Upper lobe of left lung (tissue), 6 donors: ENCODE data around the gene TLCD2. TPM values are rescaled to one million over a fixed set of nuclear protein-coding genes. Genes with fewer than 3 reads are reported as not detected.
"Not testable (repeated sequence)": the region's sequence is repeated elsewhere in the genome, so short reads cannot be mapped to it uniquely, and the experiment has no call there.

Experiments
- ATAC-seq, 2 donors: fragments of 200-7000 bp; cut with Tn5 transposase; one replicate each; pipeline ENCODE4 v1.9.1; 2022; ENCODE audit warnings: mild to moderate bottlenecking in 2 of 2, moderate library complexity in 2 of 2; ENCODE audit not compliant: low FRiP score in 2 of 2
- DNase-seq, 2 donors: peaks; one replicate each; pipeline ENCODE4 v3.0.0-alpha.2; 2019 to 2020
- H3K27ac ChIP-seq, 4 donors: fragments of 200-600 bp; sonication (generic); one replicate each; pipeline ENCODE4 v1.5.1; 2016 to 2019
- H3K27me3 ChIP-seq, 4 donors: fragments of 200-600 bp; sonication (generic); one replicate each; pipeline ENCODE4 v1.5.1; 2017 to 2019
- H3K36me3 ChIP-seq, 4 donors: fragments of 200-600 bp; sonication (generic); one replicate each; pipeline ENCODE4 v1.5.1; 2016 to 2019
- H3K4me1 ChIP-seq, 4 donors: fragments of 200-600 bp; sonication (generic); one replicate each; pipeline ENCODE4 v1.5.1; 2018 to 2019
- H3K4me3 ChIP-seq, 4 donors: fragments of 200-600 bp; sonication (generic); one replicate each; pipeline ENCODE4 v1.5.1; 2017 to 2019; ENCODE audit warnings: mild to moderate bottlenecking in 2 of 4, moderate library complexity in 1 of 4
- H3K9me3 ChIP-seq, 4 donors: fragments of 200-600 bp; sonication (generic); one replicate each; pipeline ENCODE4 v1.5.1; 2018 to 2019
- EP300 ChIP-seq, 4 donors: sonication (generic); formaldehyde crosslinking; IDR thresholded peaks; one replicate each; pipeline ENCODE4 v1.5.1; 2017; ENCODE audit warnings: antibody characterized with exemption in 4 of 4, control low read depth in 2 of 4
- POLR2A ChIP-seq, 4 donors: fragments of 450-650 bp; IDR thresholded peaks; one replicate each; pipeline ENCODE4 v1.5.1; 2016 to 2017; ENCODE audit warnings: antibody characterized with exemption in 4 of 4, mild to moderate bottlenecking in 2 of 4
- POLR2AphosphoS5 ChIP-seq, 2 donors: sonication (generic); formaldehyde crosslinking; IDR thresholded peaks; one replicate each; pipeline ENCODE4 v1.5.1; 2017; ENCODE audit warnings: antibody characterized with exemption in 2 of 2
- WGBS, 2 donors: methylation state at CpG; one replicate each; pipeline ENCODE4 v1.1.5; 2017 to 2018; 5-methylcytosine and 5-hydroxymethylcytosine counted together
- total RNA-seq, 6 donors: library from RNA; depleted of rRNA in 4 of 6; stranded (reverse); fragments of >200 nt in 4 of 6; gene quantifications; one replicate each; pipeline versions ENCODE4 v1.1.0 to v1.2.1, GENCODE V29; 2016 to 2021
- TF ChIP-seq, protein P1 (sequence below), 6 experiments: fragments of 450-650 bp in 4 of 6; fragments of 200-600 bp in 2 of 6; sonication (generic) in 2 of 6; IDR thresholded peaks; one replicate each; pipeline ENCODE4 v1.5.1; 2016 to 2019; ENCODE audit warnings: antibody characterized with exemption in 6 of 6
- donor health status: DM: no; HTN: no; CAD: no; lungs with moderate emphysema.
- donor health status: DM: no; HTN: yes; CAD: no; lungs with severe emphysema.

Gene TLCD2
- total RNA-seq, 6 donors from 2014 or later, result 11.3 to 24.7 (median 14.9) TPM

- Histone ChIP-seq H3K4me1 (peaks cover 0 to 3% (median under 1%) of the 10 kb centered on the region in 4 donors), H3K4me3 (no peak overlapping the region), H3K9me3 (no peaks in the 10 kb centered on the region), H3K27ac (no peak overlapping the region), H3K27me3 (no peaks in the 10 kb centered on the region), H3K36me3 (peaks cover 61 to 100% (median 90%) of the 10 kb centered on the region in 4 donors)
- WGBS, 2 donors, result 90 to 98% methylated on average over 9 to 12 of the region's 12 CpGs
- DNase-seq (no peak), ATAC-seq (no peak)
- TF ChIP-seq, protein P1, sequence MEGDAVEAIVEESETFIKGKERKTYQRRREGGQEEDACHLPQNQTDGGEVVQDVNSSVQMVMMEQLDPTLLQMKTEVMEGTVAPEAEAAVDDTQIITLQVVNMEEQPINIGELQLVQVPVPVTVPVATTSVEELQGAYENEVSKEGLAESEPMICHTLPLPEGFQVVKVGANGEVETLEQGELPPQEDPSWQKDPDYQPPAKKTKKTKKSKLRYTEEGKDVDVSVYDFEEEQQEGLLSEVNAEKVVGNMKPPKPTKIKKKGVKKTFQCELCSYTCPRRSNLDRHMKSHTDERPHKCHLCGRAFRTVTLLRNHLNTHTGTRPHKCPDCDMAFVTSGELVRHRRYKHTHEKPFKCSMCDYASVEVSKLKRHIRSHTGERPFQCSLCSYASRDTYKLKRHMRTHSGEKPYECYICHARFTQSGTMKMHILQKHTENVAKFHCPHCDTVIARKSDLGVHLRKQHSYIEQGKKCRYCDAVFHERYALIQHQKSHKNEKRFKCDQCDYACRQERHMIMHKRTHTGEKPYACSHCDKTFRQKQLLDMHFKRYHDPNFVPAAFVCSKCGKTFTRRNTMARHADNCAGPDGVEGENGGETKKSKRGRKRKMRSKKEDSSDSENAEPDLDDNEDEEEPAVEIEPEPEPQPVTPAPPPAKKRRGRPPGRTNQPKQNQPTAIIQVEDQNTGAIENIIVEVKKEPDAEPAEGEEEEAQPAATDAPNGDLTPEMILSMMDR (IDR thresholded peaks at IDR 0.05), result no peak
- TF ChIP-seq POLR2A (IDR thresholded peaks at IDR 0.05) (no peak), EP300 (IDR thresholded peaks at IDR 0.05) (no peak), POLR2AphosphoS5 (IDR thresholded peaks at IDR 0.05) (no peak)
Observed at GRCh38 chr17:1661045-1661444, 49.1 kb downstream of the TLCD2 start.

DNA sequence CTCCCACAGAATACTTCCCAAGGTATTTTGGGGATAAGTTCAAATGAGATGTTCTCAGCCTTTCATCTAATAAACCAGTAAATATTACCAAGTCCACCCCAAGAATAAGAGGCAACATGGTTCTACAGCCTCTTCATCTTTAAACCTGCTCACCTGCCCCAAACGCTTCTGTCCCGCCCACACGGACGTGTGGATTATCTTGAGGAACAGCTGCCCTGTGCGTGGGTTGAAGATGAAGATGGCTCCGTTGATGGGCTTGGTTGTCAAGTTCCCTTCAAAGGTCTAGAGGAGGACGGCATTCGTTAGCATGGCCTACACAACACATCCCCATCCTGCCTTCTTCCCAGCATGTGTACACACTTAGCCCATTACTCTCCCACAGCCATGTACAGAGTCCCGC is 52.1 kb downstream of the TLCD2 start:
- Histone ChIP-seq H3K36me3 (peaks cover 83 to 100% (median 98%) of the 10 kb centered on the region in 4 donors), H3K27me3 (no peaks in the 10 kb centered on the region), H3K4me1 (no peaks in the 10 kb centered on the region), H3K4me3 (no peak overlapping the region), H3K27ac (no peak overlapping the region), H3K9me3 (no peaks in the 10 kb centered on the region)
- no peak for DNase-seq
- WGBS, 2 donors, result 94% methylated on average over 9 of the region's 9 CpGs
- ATAC-seq, result no peak
- no peak for TF ChIP-seq POLR2AphosphoS5 (IDR thresholded peaks at IDR 0.05)
- TF ChIP-seq POLR2A (IDR thresholded peaks at IDR 0.05), result no peak
- TF ChIP-seq, protein P1 (IDR thresholded peaks at IDR 0.05), result no peak
- no peak for TF ChIP-seq EP300 (IDR thresholded peaks at IDR 0.05)

DNA sequence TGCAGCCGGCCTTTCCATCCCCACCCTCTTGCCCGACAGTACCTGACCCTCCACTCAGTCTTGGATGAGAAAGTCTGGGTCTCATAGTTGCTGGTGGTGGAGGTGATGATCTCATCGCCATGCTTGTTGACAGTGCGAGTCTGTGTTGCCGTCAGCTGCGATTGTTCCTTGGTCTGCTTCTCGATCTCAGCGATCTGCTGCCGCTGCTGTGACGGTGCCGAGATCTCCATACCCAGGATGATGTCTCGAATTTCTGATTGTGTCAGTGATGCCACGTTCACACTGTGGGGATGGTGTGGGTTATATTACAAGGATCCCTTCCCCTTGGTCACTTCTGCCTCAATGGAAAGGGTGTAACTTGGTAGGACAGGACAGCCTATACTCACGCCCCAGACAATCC is 56.4 kb downstream of the TLCD2 start:
- Histone ChIP-seq H3K27ac (no peak overlapping the region), H3K27me3 (no peaks in the 10 kb centered on the region), H3K9me3 (no peaks in the 10 kb centered on the region), H3K4me3 (no peak overlapping the region), H3K36me3 (peaks cover 67 to 87% (median 83%) of the 10 kb centered on the region in 4 donors), H3K4me1 (peaks cover 13 to 18% (median 17%) of the 10 kb centered on the region in 4 donors)
- 92 to 98% methylated on average over 13 to 14 of the region's 14 CpGs for WGBS, 2 donors
- DNase-seq (no peak), ATAC-seq (no peak)
- TF ChIP-seq, protein P1 (IDR thresholded peaks at IDR 0.05), result no peak
- TF ChIP-seq POLR2A (IDR thresholded peaks at IDR 0.05) (no peak), EP300 (IDR thresholded peaks at IDR 0.05) (no peak), POLR2AphosphoS5 (IDR thresholded peaks at IDR 0.05) (no peak)

DNA sequence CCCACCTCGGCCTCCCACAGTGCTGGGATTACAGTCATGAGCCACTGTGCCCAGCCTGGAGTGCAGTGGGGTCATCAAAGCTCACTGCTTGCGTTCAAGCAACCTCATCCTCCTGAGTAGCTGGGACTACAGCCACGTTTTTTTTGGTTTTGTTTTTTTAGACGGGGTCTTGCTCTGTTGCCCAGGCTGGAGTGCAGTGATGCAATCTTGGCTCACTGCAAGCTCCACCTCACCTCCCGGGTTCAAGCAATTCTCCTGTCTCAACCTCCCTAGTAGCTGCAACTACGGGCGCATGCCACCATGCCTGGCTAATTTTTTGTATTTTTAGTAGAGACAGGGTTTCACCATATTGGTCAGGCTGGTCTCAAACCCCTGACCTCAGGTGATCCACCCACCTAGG is 57.4 kb downstream of the TLCD2 start:
- H3K27me3 ChIP-seq, H3K9me3 ChIP-seq, H3K4me3 ChIP-seq, ATAC-seq, DNase-seq, H3K27ac ChIP-seq: not testable (repeated sequence)
- WGBS, 2 donors, result 82 to 94% methylated on average over 7 of the region's 7 CpGs
- H3K4me1 ChIP-seq, result peaks cover 23 to 26% (median 25%) of the 10 kb centered on the region in 4 donors
- peaks cover 57 to 77% (median 74%) of the 10 kb centered on the region in 4 donors for H3K36me3 ChIP-seq

Other genes with a start within 250 kb of the TLCD2 start
- 100 to 1,000 TPM; 186 to 358 (median 266) TPM for gene MYO1C, start 217.7 kb downstream of the TLCD2 start, total RNA-seq
- gene INPP5K, start 193.8 kb downstream of the TLCD2 start, total RNA-seq, result 100 to 1,000 TPM in 2 of 6 donors, 10 to 100 TPM in 4; 60.9 to 155 (median 84.6) TPM
- 10 to 100 TPM; 35.0 to 90.2 (median 53.4) TPM for gene PITPNA, start 147.6 kb downstream of the TLCD2 start, total RNA-seq
- gene SLC43A2, start 81.5 kb downstream of the TLCD2 start, total RNA-seq, result 10 to 100 TPM; 16.9 to 79.0 (median 49.2) TPM
- 10 to 100 TPM; 22.0 to 93.2 (median 55.5) TPM for gene SCARF1, start 64.6 kb downstream of the TLCD2 start, total RNA-seq
- 100 to 1,000 TPM in 2 of 6 donors, 10 to 100 TPM in 4; 43.7 to 192 (median 85.4) TPM for gene RILP, start 60.5 kb downstream of the TLCD2 start, total RNA-seq
- gene PRPF8, start 25.5 kb downstream of the TLCD2 start, total RNA-seq, result 100 to 1,000 TPM; 173 to 283 (median 220) TPM
- 100 to 1,000 TPM in 2 of 6 donors, 10 to 100 TPM in 4; 47.4 to 162 (median 60.8) TPM for gene WDR81, start 14.3 kb upstream of the TLCD2 start, total RNA-seq
- gene SERPINF2, start 32.5 kb upstream of the TLCD2 start, total RNA-seq, result 10 to 100 TPM in 5 of 6 donors, 1 to 10 TPM in 1; 4.6 to 48.2 (median 24.6) TPM
- 100 to 1,000 TPM in 4 of 6 donors, 10 to 100 TPM in 2; 69.8 to 235 (median 114) TPM for gene SERPINF1, start 51.7 kb upstream of the TLCD2 start, total RNA-seq
- gene SMYD4, start 119.5 kb upstream of the TLCD2 start, total RNA-seq, result 10 to 100 TPM in 5 of 6 donors, 1 to 10 TPM in 1; 9.1 to 28.3 (median 17.3) TPM
- gene RPA1, start 119.6 kb upstream of the TLCD2 start, total RNA-seq, result 10 to 100 TPM; 14.1 to 82.3 (median 24.8) TPM